GM18909 (cell line): ENCODE results near the gene CALHM3.

Source experiments
- ATAC-seq: cut with Tn5 transposase; IDR thresholded peaks from one replicate; pipeline ENCODE4 v1.9.1; 2021; ENCODE audit warnings: mild to moderate bottlenecking; ENCODE audit not compliant: unreplicated experiment, poor library complexity

The CALHM3 gene

DNA sequence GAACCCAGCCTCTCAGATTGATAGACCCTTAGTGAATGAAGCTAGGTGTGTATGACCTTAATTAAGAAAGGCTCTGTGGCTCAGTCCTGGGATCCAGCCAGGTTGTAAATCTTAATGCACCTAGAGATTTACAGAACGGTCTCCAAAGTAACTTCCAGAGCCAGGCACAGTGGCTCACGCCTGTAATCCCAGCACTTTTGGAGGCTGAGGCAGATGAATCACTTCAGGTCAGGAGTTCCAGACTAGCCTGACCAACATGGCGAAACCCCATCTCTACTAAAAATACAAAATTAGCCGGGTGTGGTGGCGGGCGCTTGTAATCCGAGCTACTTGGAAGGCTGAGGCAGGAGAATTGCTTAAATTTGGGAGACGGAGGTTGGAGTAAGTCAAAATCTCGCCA is 51.2 kb downstream of the CALHM3 start:
- ATAC-seq, result no peak

DNA sequence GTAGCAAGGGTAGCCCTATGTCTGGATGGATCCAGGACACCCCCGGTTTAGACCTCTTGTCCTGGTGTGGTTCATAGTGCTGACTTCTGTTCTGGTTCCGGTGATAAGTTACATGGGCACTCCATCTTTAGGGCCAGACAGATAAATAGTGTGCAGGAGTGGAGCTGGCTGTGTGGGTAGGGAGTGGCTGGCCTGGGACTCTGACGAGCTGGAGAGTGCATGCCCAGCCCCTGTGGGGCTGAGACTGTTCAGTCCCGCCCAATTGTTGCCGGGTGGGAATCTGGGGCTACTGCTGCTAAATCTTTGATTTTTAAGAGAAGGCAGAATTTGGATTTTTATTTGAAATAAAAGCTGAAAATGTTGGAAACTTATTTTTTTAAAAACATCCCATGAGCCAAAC is 55.3 kb downstream of the CALHM3 start:
- no peak for ATAC-seq
